GM19035 (cell line): ENCODE results near the gene RAB2B.

Experiments used
- ATAC-seq: cut with Tn5 transposase; IDR thresholded peaks from one replicate; pipeline ENCODE4 v1.9.1; 2021; ENCODE audit not compliant: unreplicated experiment

Gene RAB2B

GRCh38 chr14:21476925-21477681 is at the start of gene RAB2B, which contains the start of gene TOX4:
Gene RAB2B (minus strand): TSS chr14:21476959. CDS start chr14:21476872, 87 bp downstream.
Gene TOX4 (plus strand): TSS chr14:21477195. CDS start chr14:21477279, 84 bp downstream.
- ATAC-seq: peak; percentile 100

- no peak for ATAC-seq
Measured at GRCh38 chr14:21525962-21526671, 49.4 kb upstream of the RAB2B start, which contains the start of gene SALL2. Gene SALL2 (minus strand): TSS chr14:21526346. CDS start chr14:21526127, 219 bp downstream.

- ATAC-seq: no peak
Measured at GRCh38 chr14:21525571-21525961, 48.8 kb upstream of the RAB2B start.

- no peak for ATAC-seq
Measured at GRCh38 chr14:21524575-21525490, 48.1 kb upstream of the RAB2B start.

- ATAC-seq: no peak
Measured at GRCh38 chr14:21523203-21523602, 46.4 kb upstream of the RAB2B start.

- no peak for ATAC-seq
Measured at GRCh38 chr14:21521501-21521900, 44.7 kb upstream of the RAB2B start.

GRCh38 chr14:21520767-21521166 is 44.0 kb upstream of the RAB2B start:
- no peak for ATAC-seq

- no peak for ATAC-seq
Measured at GRCh38 chr14:21518725-21519124, 42.0 kb upstream of the RAB2B start.

- no peak for ATAC-seq
Measured at GRCh38 chr14:21514341-21514740, 37.6 kb upstream of the RAB2B start.

- ATAC-seq: peak; percentile 99
Measured at GRCh38 chr14:21510735-21511657, 34.2 kb upstream of the RAB2B start, which contains the start of gene METTL3. Gene METTL3 (minus strand): TSS chr14:21511340. CDS start chr14:21511223, 117 bp downstream.

GRCh38 chr14:21509432-21510143 is 32.8 kb upstream of the RAB2B start:
- ATAC-seq: no peak

- no peak for ATAC-seq
Measured at GRCh38 chr14:21506557-21506956, 29.8 kb upstream of the RAB2B start.

GRCh38 chr14:21505012-21505553 is 28.3 kb upstream of the RAB2B start:
- ATAC-seq: peak; percentile 83

- ATAC-seq: no peak
Measured at GRCh38 chr14:21503376-21503775, 26.6 kb upstream of the RAB2B start.

GRCh38 chr14:21501568-21501967 is 24.8 kb upstream of the RAB2B start:
- no peak for ATAC-seq

GRCh38 chr14:21498540-21499526 is 22.1 kb upstream of the RAB2B start:
- peak; percentile 62 for ATAC-seq

- ATAC-seq: no peak
Measured at GRCh38 chr14:21496453-21496852, 19.7 kb upstream of the RAB2B start.
